C4-2B (cell line): Measurements from ENCODE around the gene KCNQ1.

Experiments used
- H3K27ac ChIP-seq: fragments of 450-650 bp; 2 replicates; pipeline ENCODE4 v1.5.1; 2017
- ZFX ChIP-seq: fragments of 450-650 bp; IDR thresholded peaks from 2 replicates; pipeline ENCODE4 v1.6.1; 2017
- TF ChIP-seq, protein P1 (sequence below): fragments of 450-650 bp; conservative IDR thresholded peaks from 2 replicates; pipeline ENCODE4 v1.5.1; 2017; ENCODE audit warnings: mild to moderate bottlenecking

KCNQ1 gene

DNA sequence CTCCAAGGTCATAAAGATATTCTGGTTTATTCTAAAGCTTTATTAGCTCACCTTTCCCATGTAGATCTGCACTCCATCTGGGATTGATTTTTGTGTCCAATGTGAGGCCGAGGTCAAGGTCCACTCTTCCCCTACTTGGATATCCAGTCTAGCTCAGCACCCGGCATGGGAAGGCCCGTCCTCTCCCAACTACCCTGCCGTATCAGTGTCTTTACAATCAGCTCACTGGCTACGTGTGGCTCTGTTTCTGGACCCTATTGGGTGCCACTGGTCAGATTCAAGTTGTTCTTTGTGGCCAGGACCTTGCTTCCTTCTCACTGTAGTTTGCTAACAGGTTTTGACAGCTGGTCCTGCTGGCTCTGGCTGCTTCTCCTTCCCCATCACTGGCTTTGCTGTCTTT is 224.1 kb downstream of the KCNQ1 start:
- H3K27ac ChIP-seq, result no peak overlapping the region
- TF ChIP-seq, protein P1, sequence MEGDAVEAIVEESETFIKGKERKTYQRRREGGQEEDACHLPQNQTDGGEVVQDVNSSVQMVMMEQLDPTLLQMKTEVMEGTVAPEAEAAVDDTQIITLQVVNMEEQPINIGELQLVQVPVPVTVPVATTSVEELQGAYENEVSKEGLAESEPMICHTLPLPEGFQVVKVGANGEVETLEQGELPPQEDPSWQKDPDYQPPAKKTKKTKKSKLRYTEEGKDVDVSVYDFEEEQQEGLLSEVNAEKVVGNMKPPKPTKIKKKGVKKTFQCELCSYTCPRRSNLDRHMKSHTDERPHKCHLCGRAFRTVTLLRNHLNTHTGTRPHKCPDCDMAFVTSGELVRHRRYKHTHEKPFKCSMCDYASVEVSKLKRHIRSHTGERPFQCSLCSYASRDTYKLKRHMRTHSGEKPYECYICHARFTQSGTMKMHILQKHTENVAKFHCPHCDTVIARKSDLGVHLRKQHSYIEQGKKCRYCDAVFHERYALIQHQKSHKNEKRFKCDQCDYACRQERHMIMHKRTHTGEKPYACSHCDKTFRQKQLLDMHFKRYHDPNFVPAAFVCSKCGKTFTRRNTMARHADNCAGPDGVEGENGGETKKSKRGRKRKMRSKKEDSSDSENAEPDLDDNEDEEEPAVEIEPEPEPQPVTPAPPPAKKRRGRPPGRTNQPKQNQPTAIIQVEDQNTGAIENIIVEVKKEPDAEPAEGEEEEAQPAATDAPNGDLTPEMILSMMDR, result no peak
- no peak for TF ChIP-seq ZFX

DNA sequence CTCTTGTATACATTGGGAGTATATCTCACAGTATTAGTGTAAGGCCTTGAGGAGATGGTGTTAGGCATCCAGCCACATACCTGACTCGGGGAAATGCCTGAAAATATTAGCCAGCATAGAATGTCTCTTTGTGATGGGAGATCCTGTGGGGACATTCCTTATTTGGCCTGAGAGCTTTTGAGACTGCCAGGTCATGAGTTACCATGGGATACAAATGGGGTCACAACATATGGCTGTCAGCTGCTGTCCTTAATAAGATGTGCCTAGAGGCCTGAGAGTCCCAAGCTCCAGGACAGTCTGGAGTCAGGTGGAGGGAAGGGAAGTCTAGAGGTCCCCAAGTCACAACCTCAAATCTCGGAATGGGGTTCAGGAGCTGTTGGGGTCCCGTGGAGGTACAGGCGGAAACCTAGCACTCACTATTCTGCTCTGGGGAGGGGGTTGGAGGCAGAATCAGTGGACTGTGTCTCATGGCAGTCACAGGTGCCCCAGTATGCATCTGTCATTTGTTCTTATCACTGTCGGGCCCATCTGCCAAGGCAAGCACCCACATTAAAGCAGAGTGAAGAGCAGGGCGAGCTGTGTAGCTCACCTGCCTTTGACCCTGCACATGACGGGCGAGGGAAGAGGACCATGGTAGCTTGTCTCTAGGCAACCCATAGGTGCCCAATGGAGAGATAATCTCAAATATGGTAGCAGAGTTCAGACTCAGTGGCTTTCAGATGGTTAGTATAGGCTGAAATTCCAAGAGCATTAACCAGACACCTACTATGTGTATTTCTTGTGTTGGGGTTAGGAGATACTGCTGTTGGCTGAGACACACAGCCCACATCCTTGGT is 225.0 kb downstream of the KCNQ1 start:
- H3K27ac ChIP-seq, result no peak overlapping the region
- TF ChIP-seq, protein P1, result no peak
- TF ChIP-seq ZFX, result no peak

DNA sequence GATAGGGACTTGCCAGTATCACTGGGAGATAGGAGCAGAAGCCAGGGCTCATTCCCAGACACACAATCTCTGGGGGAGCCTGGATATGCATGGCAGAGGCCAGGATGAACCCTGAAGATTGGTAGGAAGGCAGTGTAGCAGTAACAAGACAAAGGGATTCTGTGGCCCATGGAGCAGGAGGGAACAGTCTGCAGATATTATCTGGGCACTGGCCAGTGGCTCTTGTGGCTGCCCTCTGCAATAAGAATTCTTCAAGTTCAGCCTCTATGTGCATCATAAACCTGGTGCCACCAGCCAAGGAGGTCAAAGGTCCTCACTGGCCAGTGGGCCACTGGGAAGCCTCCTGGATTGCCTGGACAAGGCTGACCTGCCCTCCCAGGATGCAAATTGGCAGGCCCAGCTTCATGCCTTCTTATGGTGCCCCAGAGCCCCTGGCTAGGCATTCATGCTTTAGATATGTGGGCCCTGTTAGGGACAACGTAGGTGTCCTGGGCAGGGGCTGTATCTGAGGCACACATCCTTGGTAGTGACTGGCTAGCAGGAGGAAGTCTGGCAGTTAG is 225.8 kb downstream of the KCNQ1 start:
- H3K27ac ChIP-seq, result no peak overlapping the region
- no peak for TF ChIP-seq ZFX
- TF ChIP-seq, protein P1, result no peak

DNA sequence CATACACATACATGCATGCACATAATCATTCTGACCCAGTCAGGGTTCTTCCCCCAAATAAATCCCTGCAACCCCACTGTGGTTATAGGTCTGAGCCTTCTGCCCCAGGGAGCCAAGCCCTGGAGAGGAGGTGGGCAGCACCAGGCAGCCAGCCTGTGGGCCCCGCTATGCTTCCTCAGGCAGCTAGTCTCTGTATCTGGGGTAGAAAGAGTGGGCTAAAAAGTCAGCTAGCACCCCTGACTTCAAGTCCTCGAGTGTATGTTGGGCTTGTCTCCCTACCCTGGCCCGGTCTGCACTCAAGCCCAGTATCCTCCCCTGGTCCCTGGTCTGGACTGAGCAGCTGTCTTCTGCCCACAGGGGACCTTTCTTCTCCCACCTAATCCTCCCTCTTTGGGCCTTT is 226.9 kb downstream of the KCNQ1 start:
- no peak overlapping the region for H3K27ac ChIP-seq
- TF ChIP-seq ZFX, result no peak
- TF ChIP-seq, protein P1, result no peak

DNA sequence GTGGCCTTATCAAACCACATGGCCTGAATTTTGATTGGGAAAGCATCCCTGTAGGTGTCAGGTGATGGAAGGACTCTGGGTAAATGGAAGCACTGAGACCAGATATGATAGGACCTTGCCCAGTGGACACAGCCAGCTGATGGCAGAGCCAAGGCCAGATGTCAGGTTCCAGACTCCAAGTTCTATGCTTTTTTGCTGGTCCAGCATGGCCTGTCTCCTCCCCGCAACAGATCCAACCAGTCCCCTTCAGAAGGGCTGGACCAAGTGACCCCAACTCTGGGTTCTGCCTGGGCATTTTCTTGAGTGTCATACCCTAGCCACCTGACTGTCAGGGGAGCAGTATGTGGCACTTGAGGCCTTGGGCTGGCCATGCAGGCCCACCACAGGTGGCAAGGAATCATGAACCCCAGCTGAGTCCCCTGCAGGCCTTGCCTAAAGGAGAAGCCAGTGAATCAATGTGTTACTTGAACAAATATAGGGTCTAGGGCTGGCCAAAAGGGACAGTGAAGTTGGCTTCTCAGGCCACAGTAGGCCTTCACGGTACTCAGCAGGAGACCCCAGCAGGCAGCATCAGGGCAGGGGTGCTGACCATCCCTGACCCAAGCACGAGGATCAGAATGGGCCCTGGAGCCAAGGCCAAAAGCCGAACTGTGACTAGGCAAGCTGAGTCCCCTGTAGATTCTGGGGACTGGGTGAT is 227.9 kb downstream of the KCNQ1 start:
- no peak overlapping the region for H3K27ac ChIP-seq
- no peak for TF ChIP-seq ZFX
- TF ChIP-seq, protein P1, result no peak

DNA sequence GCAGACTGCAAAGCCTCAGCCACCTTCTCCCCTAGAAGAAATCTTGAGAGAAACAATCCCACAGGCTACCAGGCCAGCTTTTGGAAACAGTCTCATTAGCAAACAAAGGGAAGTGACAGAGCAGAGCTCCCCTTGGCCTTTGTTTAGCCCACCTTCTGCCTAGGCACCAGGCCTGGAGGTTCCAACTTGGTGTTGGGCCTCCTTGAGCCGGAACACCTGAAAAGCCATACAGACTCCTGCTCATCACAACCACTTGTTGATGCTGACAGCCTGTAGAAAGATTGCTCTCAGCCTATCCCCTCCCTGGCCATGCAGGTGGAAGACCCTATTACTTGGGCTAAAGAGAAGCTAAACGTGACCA is 228.4 kb downstream of the KCNQ1 start:
- no peak overlapping the region for H3K27ac ChIP-seq
- TF ChIP-seq, protein P1, result no peak
- no peak for TF ChIP-seq ZFX

DNA sequence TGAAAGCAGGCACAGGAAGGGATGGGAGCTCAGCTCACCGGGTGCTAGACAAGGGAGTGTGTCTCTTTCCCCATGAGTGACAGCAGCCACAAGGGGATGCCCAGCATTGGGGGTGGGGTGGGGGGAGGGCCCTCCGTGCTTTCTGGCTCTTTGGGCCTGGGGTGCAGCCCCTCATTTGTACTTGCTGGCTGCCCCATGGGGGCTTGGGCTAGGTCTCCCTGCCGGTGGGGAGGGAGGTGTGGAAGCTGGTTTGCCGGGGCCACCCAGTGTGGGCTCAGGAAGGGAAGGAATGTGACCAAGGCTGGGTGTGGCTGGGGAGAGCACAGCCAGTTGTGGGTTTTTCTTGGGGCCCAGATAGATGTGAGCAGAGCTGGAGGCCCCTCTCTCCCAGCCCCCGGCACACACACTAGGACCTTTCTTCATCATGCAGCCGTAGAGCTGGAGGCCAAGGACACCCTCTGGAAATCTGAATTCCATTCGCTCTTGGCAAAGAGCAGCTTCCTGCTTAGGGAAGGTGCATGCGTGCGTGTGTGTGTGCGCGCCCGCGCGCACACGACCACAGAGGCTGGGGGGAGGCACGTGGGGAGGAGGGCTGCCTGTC is 229.2 kb downstream of the KCNQ1 start:
- H3K27ac ChIP-seq, result no peak overlapping the region
- TF ChIP-seq ZFX, result no peak
- TF ChIP-seq, protein P1, result no peak
